GM12873 (cell line): Measurements from ENCODE around the gene IL23R.

Experiments used
- CTCF ChIP-seq: IDR thresholded peaks from 2 replicates; pipeline ENCODE4 v1.5.1; 2012; ENCODE audit warnings: low read depth, mild to moderate bottlenecking, moderate library complexity, low read length, control low read depth; ENCODE audit not compliant: insufficient read depth; ENCODE audit errors: missing control alignments

Gene IL23R

GRCh38 chr1:67126974-67127373, 39.3 kb upstream of the IL23R start:
- no peak for TF ChIP-seq CTCF

- TF ChIP-seq CTCF: no peak
Observed at GRCh38 chr1:67130673-67131072, 35.6 kb upstream of the IL23R start.

GRCh38 chr1:67133177-67133576, 33.1 kb upstream of the IL23R start:
- no peak for TF ChIP-seq CTCF

- no peak for TF ChIP-seq CTCF
Observed at GRCh38 chr1:67134695-67135094, 31.6 kb upstream of the IL23R start, which contains the start of gene C1orf141. Gene C1orf141, minus strand, starts transcription at chr1:67134970. Its CDS starts 7,730 bp downstream, at chr1:67127240.

DNA sequence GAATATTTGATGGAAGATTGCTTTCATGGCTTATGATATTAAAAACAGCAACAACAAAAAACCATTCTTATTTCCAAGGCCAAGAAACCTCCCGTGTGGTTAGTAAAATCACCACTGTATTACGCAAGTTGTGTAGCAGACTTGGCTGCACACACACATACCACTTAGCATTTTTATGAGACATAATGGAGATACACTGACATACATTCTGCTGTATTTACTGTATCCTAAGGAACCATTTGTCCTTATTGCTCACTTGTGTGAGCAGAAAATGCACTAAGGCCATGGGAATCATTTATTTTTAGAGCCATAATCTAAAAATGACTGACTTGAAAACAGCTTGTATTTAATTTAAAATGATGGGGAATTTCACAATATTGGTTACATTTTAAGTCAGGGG, 30.9 kb upstream of the IL23R start:
- TF ChIP-seq CTCF: no peak

DNA sequence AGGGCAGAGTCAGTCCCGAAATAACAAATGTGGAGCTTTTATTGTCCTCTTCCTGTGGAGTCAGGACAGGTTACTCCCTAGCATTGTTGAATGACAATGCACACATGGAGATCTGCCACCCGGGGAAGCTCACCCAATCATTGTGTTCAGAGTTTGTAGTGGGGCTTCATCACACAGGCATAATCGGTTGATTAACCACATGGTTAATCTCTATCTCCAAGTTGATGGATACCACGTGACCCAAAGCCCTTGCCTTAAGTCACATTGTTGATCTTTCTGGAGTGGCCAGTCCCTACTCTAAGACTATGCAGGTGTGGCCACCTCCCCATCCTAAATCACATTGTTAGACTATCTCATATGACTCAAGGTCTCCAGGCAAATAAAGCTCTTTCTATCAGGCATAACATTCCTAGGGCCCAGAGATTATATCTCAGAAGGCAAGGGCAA, 28.9 kb upstream of the IL23R start:
- no peak for TF ChIP-seq CTCF

DNA sequence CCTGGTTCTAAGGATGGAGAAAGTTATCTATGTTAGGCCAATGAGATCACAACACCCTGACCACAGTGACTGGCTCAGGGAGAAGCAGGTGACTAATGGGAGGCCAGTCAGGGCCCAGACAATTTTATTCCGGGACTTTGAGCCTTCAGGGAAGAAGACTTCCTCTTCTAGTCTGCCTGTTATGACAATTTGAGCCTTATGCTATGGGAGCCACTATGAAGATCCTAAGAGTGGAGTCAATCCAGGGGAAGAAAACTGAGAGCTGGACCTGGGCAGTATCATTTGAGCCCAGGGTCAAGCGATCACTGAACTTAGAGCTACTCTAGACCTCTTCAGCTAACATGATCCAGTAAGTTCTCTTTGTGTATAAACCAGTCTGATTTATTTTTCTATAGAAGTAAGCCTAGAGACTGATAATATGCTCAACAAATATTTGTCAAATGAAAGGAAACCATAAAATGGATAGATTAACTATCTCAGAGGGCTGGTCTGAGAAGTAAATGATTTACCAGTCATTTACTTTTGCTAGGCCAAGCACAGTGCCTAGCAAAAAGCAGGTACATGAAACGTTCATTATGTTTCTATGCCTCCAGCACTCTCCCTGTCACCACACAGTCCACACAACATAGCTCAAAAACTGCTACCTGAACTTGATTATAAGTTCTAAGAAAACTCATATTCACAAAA, 27.3 kb upstream of the IL23R start:
- no peak for TF ChIP-seq CTCF
